ENCODE results near the gene RHOT2.

RHOT2 gene

GRCh38 chr16:695355-696089, 27.6 kb downstream of the RHOT2 start:
- peak; percentile 66 to 67 for DNase-seq (ENCODE audit: low read depth in 2 of 2)

GRCh38 chr16:698911-699671, 31.2 kb downstream of the RHOT2 start:
- DNase-seq (ENCODE audit: low read depth in 2 of 2), result no peak

- DNase-seq (ENCODE audit: low read depth in 2 of 2), result peak in 1 of 2 donors; percentile 50
Observed at GRCh38 chr16:700684-701584, 33.0 kb downstream of the RHOT2 start.

- no peak for DNase-seq (ENCODE audit: low read depth in 2 of 2)
Observed at GRCh38 chr16:702341-702740, 34.4 kb downstream of the RHOT2 start.

- no peak for DNase-seq (ENCODE audit: low read depth in 2 of 2)
Observed at GRCh38 chr16:703406-703805, 35.5 kb downstream of the RHOT2 start.

- DNase-seq (ENCODE audit: low read depth in 2 of 2), result no peak
Observed at GRCh38 chr16:704047-704446, 36.1 kb downstream of the RHOT2 start.

- DNase-seq (ENCODE audit: low read depth in 2 of 2), result no peak
Observed at GRCh38 chr16:704552-705380, 36.8 kb downstream of the RHOT2 start.

- no peak for DNase-seq (ENCODE audit: low read depth in 2 of 2)
Observed at GRCh38 chr16:705431-706188, 37.7 kb downstream of the RHOT2 start, which contains the start of gene FBXL16. Gene FBXL16, minus strand, starts transcription at chr16:705801. Its CDS starts 8,396 bp downstream, at chr16:697405.

GRCh38 chr16:706189-707061, 38.5 kb downstream of the RHOT2 start:
- no peak for DNase-seq (ENCODE audit: low read depth in 2 of 2)

GRCh38 chr16:707062-707538, 39.2 kb downstream of the RHOT2 start:
- DNase-seq (ENCODE audit: low read depth in 2 of 2), result no peak

GRCh38 chr16:708019-708418, 40.1 kb downstream of the RHOT2 start:
- DNase-seq (ENCODE audit: low read depth in 2 of 2), result no peak

- no peak for DNase-seq (ENCODE audit: low read depth in 2 of 2)
Observed at GRCh38 chr16:708959-709358, 41.0 kb downstream of the RHOT2 start.

- DNase-seq (ENCODE audit: low read depth in 2 of 2), result no peak
Observed at GRCh38 chr16:709566-710499, 41.9 kb downstream of the RHOT2 start.

GRCh38 chr16:710500-711075, 42.7 kb downstream of the RHOT2 start:
- DNase-seq (ENCODE audit: low read depth in 2 of 2), result no peak

- no peak for DNase-seq (ENCODE audit: low read depth in 2 of 2)
Observed at GRCh38 chr16:711084-711483, 43.2 kb downstream of the RHOT2 start.

GRCh38 chr16:711548-712320, 43.8 kb downstream of the RHOT2 start:
- peak; percentile 74 to 81 for DNase-seq (ENCODE audit: low read depth in 2 of 2)

- peak in 1 of 2 donors; percentile 41 for DNase-seq (ENCODE audit: low read depth in 2 of 2)
Observed at GRCh38 chr16:712740-713250, 44.9 kb downstream of the RHOT2 start.
